ENCODE measurements around the gene NDOR1.

The NDOR1 gene

GRCh38 chr9:137193771-137194170 is 11.7 kb upstream of the NDOR1 start:
- Histone ChIP-seq H3K4me3 (ENCODE audit: low read length, poor library complexity, severe bottlenecking) (no peak overlapping the region), H4K20me1 (ENCODE audit: insufficient read depth, low read length, poor library complexity, severe bottlenecking) (peaks cover 19% of the 10 kb centered on the region), H3F3A (ENCODE audit: low read depth) (peaks cover 6% of the 10 kb centered on the region; the same call in 1 of the 2 replicates), H3K4me2 (ENCODE audit: low read depth, low read length, poor library complexity, severe bottlenecking) (peak overlapping the region; percentile 27), H3K4me1 (ENCODE audit: insufficient read depth, low read length, poor library complexity, severe bottlenecking) (peaks cover 22% of the 10 kb centered on the region), H3K9me2 (replicated peaks; ENCODE audit: low read depth, low read length) (no peaks in the 10 kb centered on the region), H2AFZ (ENCODE audit: low read length) (no peak overlapping the region), H3K79me2 (ENCODE audit: insufficient read depth, low read length) (peaks cover 44% of the 10 kb centered on the region), H3K27me3 (ENCODE audit: insufficient read depth, low read length, poor library complexity, severe bottlenecking) (no peaks in the 10 kb centered on the region), H3K36me3 (ENCODE audit: insufficient read depth, low read length) (peaks cover 7% of the 10 kb centered on the region; the same call in 1 of the 2 replicates), H3K9me3 (ENCODE audit: insufficient read depth, low read depth, low read length) (no peaks in the 10 kb centered on the region), H3K9ac (ENCODE audit: low read depth, low read length, poor library complexity, severe bottlenecking) (no peak overlapping the region)
- TF ChIP-seq CTCF (conservative IDR thresholded peaks at IDR 0.05; ENCODE audit: low read length): no peak
- no peak for TF ChIP-seq EZH2phosphoT487 (IDR thresholded peaks at IDR 0.05; ENCODE audit: borderline replicate concordance)

- H4K20me1 ChIP-seq (ENCODE audit: insufficient read depth, low read length, poor library complexity, severe bottlenecking): peaks cover 23% of the 10 kb centered on the region
These were observed 11.1 kb upstream of the NDOR1 start for GRCh38 chr9:137194388-137194787.

GRCh38 chr9:137194909-137195308 is 10.6 kb upstream of the NDOR1 start:
- no peaks in the 10 kb centered on the region for H3K9me2 ChIP-seq (replicated peaks; ENCODE audit: low read depth, low read length)
- H3K27me3 ChIP-seq (ENCODE audit: insufficient read depth, low read length, poor library complexity, severe bottlenecking): no peaks in the 10 kb centered on the region
- peak overlapping the region; percentile 27 for H3K4me2 ChIP-seq (ENCODE audit: low read depth, low read length, poor library complexity, severe bottlenecking)
- H3F3A ChIP-seq (ENCODE audit: low read depth): no peaks in the 10 kb centered on the region
- H3K9me3 ChIP-seq (ENCODE audit: insufficient read depth, low read depth, low read length): no peaks in the 10 kb centered on the region
- peaks cover 47% of the 10 kb centered on the region for H3K79me2 ChIP-seq (ENCODE audit: insufficient read depth, low read length)
- TF ChIP-seq CTCF (conservative IDR thresholded peaks at IDR 0.05; ENCODE audit: low read length) (no peak), EZH2phosphoT487 (IDR thresholded peaks at IDR 0.05; ENCODE audit: borderline replicate concordance) (no peak)
- H3K4me3 ChIP-seq (ENCODE audit: low read length, poor library complexity, severe bottlenecking): no peak overlapping the region
- no peak overlapping the region for H2AFZ ChIP-seq (ENCODE audit: low read length)
- H4K20me1 ChIP-seq (ENCODE audit: insufficient read depth, low read length, poor library complexity, severe bottlenecking): peaks cover 22% of the 10 kb centered on the region
- peaks cover 7% of the 10 kb centered on the region; the same call in 1 of the 2 replicates for H3K36me3 ChIP-seq (ENCODE audit: insufficient read depth, low read length)
- peaks cover 21% of the 10 kb centered on the region for H3K4me1 ChIP-seq (ENCODE audit: insufficient read depth, low read length, poor library complexity, severe bottlenecking)
- H3K9ac ChIP-seq (ENCODE audit: low read depth, low read length, poor library complexity, severe bottlenecking): no peak overlapping the region

More at GRCh38 chr9:137194388-137194787, 11.1 kb upstream of the NDOR1 start:
- H3K4me1 ChIP-seq (ENCODE audit: insufficient read depth, low read length, poor library complexity, severe bottlenecking): peaks cover 25% of the 10 kb centered on the region
- TF ChIP-seq CTCF (conservative IDR thresholded peaks at IDR 0.05; ENCODE audit: low read length) (no peak), EZH2phosphoT487 (IDR thresholded peaks at IDR 0.05; ENCODE audit: borderline replicate concordance) (no peak)
- H3K27me3 ChIP-seq (ENCODE audit: insufficient read depth, low read length, poor library complexity, severe bottlenecking): no peaks in the 10 kb centered on the region
- H3K9me3 ChIP-seq (ENCODE audit: insufficient read depth, low read depth, low read length): no peaks in the 10 kb centered on the region
- peaks cover 7% of the 10 kb centered on the region; the same call in 1 of the 2 replicates for H3K36me3 ChIP-seq (ENCODE audit: insufficient read depth, low read length)
- no peaks in the 10 kb centered on the region for H3F3A ChIP-seq (ENCODE audit: low read depth)
- H3K4me2 ChIP-seq (ENCODE audit: low read depth, low read length, poor library complexity, severe bottlenecking): peak overlapping the region; percentile 27
- no peak overlapping the region for H3K4me3 ChIP-seq (ENCODE audit: low read length, poor library complexity, severe bottlenecking)
- H2AFZ ChIP-seq (ENCODE audit: low read length): no peak overlapping the region
- H3K79me2 ChIP-seq (ENCODE audit: insufficient read depth, low read length): peaks cover 48% of the 10 kb centered on the region
- no peak overlapping the region for H3K9ac ChIP-seq (ENCODE audit: low read depth, low read length, poor library complexity, severe bottlenecking)
- H3K9me2 ChIP-seq (replicated peaks; ENCODE audit: low read depth, low read length): no peaks in the 10 kb centered on the region

Data from Loucy (cell line).